Left renal cortex interstitium (tissue), 4 donors: Measurements from ENCODE around the gene SCNN1B. TPM values are rescaled to one million over a fixed set of nuclear protein-coding genes. Genes with fewer than 3 reads are reported as not detected.
"Not testable (repeated sequence)": the region's sequence is repeated elsewhere in the genome, so short reads cannot be mapped to it uniquely, and the experiment has no call there.

Experiments
- DNase-seq, 4 donors: peaks; one replicate each; pipeline ENCODE4 v3.0.0-alpha.2; 2013; ENCODE audit warnings: low read depth in 4 of 4, low spot score in 2 of 4, missing footprints in 1 of 4
- polyA plus RNA-seq, 4 donors: library from polyadenylated mRNA; unstranded; fragments of 120-200 nt; gene quantifications; one replicate each; pipeline ENCODE4 v1.2.1, GENCODE V29; 2013; ENCODE audit not compliant: insufficient read length in 4 of 4

SCNN1B gene
- polyA plus RNA-seq, 4 donors, result 12.8 to 26.0 (median 16.2) TPM

- DNase-seq, result no peak
These were observed 73.5 kb downstream of the SCNN1B start for GRCh38 chr16:23375643-23376042.

DNA sequence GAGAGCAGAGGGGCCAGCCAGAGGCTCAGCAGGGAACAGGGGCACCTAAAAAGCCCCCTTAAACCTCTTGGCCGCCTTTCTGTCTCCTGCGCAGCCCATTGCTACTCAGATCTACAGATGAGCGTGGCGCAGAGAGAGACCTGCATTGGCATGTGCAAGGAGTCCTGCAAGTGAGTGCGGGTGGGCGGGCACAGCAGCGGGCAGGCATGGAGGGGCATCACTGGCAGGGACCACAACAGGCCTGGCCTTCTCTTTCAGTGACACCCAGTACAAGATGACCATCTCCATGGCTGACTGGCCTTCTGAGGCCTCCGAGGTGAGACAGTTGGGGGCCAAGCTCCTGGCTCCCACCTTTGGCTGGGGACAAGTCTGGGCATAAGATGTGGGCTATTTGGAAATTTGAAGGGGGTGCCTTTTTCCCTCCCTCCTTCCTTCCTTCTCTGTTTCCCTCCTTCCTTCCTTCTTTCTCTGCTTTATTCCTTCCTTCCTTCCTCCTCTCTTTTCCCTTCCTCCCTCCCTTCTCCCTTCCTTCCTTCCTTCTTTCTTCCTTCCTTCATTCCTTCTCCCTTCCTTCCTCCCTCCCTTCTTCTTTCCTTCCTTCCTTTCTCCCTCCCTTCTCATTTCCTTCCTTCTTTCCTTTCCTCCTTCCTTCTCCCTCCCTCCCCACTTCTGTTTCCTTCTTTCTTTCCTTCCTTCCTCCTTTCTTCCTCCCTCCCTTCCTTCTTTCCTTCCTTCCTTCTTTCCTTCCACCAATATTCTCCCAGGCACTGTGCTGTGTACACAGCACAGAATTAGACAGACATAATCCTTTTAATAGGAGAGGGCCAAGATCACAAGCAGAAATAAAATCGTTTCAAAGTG is 75.2 kb downstream of the SCNN1B start:
- DNase-seq, result no peak

GRCh38 chr16:23378256-23378655 is 76.2 kb downstream of the SCNN1B start:
- no peak for DNase-seq

GRCh38 chr16:23378921-23379320 is 76.8 kb downstream of the SCNN1B start:
- DNase-seq, result no peak

- no peak for DNase-seq
These were observed 77.6 kb downstream of the SCNN1B start for GRCh38 chr16:23379707-23380106.

- no peak for DNase-seq
These were observed 78.4 kb downstream of the SCNN1B start for GRCh38 chr16:23380501-23380951.

GRCh38 chr16:23381702-23382101 is 79.6 kb downstream of the SCNN1B start:
- not testable (repeated sequence) for DNase-seq

DNA sequence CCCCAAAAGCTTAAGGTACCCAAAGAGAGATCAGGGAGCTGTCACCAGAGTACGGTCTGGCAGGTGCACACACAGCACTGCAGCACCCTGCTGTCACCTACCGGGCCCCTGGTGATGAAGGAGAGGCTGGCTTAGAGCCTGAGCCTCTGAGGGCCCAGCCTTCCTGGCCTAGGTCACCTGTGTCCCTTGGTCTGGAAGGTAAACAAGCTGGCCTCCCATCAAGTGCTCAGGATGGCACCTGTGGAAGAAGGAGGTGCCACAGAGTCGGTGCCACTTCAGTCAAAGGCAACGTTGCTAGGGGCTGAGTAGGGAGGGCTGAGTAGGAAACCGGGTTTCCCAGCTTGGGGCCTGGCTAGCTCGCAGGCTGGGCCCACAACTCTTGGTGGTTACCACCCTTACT is 80.2 kb downstream of the SCNN1B start:
- DNase-seq, result no peak

DNA sequence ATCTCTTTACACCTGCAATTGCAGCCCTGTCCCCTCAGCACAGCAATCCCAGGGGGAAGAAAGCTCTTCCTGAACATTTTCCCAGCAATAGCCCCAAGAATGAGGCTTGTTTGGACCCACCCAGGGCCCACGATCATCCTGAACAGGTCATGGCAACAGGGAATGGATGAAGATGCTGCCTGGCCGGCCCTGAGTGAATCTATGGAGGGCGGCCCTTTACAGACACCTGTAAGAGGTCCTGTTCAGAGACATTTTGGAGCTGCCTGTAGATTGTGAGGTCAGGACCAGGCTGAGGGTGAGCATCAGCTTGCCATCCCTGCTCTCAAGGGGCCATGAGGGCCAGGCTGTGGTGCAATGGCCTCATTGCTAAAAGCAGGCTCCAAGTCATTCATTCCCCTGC is 81.8 kb downstream of the SCNN1B start:
- no peak for DNase-seq

DNA sequence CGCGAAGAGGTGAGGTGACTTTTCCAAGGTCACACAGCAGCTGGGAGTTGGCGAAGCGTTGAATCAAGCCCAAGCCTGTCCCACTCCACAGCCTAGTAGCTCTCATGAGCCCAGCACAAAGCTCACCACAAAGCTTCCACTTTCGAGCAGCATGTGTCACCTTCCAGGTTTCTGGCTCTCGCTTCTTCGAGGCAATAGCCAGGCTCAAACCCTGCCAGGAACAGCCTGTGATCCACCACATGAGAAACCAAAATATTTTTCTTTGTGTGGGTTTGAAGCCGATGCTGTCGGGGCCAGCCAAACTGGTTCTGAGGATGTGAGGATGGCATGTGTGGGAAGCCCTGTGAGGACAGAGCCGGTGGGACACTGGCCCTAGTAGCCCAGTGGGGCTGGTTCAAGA is 82.8 kb downstream of the SCNN1B start:
- no peak for DNase-seq

GRCh38 chr16:23385441-23385840 is 83.3 kb downstream of the SCNN1B start:
- no peak for DNase-seq

DNA sequence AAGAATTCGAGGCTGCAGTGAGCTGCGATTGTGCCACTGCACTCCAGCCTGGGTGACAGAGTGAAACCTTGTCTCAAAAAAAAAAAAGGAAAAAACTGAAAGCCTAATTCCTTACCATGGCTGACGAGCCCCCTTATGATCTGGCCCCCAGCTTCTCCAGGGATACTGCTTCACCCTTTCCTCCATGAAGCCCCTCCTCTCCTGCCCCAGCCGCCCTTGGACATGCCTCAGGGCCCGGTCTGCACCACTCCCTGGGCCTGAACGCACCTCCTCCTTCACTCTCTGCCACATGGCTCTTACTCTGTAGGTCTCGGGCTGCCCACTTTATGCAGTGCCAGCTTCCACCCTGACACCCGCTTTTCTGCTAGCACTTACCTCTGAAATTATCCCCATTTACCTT is 85.6 kb downstream of the SCNN1B start:
- no peak for DNase-seq

GRCh38 chr16:23388786-23389185 is 86.7 kb downstream of the SCNN1B start:
- no peak for DNase-seq

GRCh38 chr16:23389201-23389600 is 87.1 kb downstream of the SCNN1B start:
- DNase-seq, result no peak

- DNase-seq, result not testable (repeated sequence)
These were observed 87.8 kb downstream of the SCNN1B start for GRCh38 chr16:23389936-23390335.

DNA sequence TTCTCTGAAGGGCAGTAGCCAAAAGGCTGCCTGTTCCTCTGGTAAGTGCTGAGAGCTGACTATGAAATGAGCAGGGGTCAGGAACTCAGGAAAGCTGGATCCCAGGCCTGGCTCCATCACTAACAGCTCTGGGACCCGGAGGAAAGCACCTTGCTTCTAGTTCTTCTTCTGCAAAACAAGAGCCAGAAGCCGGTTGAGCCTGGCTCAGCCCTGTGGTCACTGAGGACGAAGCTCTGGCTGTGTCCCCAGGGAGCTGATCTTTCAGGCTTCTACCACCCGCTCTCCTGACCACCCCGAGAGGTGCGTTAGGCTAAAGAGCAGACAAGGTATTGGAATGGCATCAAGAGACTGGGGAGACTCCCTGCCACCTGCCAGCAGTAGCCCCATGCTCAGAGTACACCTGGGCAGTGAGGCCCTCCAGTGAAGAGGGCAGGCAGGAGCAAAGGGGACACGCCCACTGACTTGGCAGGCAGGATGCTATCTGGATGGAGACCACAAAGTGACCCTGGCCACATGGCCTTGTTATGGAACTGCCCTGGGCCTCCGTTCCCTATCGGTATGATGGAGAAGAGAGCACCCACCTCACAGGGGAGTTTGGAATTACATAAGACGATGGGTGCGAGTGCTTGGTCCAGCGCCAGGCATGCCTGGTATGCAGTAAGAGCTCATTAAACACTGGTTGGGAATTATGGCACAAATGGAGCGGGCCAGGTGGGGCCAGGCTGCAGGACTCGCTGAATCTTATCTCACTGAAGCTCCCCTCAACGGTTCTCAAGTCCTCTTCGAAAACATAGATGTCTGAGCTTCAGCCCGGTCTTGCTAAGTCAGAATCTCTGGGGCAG is 89.5 kb downstream of the SCNN1B start:
- DNase-seq, result no peak

- no peak for DNase-seq
These were observed 90.1 kb downstream of the SCNN1B start for GRCh38 chr16:23392223-23392600.

DNA sequence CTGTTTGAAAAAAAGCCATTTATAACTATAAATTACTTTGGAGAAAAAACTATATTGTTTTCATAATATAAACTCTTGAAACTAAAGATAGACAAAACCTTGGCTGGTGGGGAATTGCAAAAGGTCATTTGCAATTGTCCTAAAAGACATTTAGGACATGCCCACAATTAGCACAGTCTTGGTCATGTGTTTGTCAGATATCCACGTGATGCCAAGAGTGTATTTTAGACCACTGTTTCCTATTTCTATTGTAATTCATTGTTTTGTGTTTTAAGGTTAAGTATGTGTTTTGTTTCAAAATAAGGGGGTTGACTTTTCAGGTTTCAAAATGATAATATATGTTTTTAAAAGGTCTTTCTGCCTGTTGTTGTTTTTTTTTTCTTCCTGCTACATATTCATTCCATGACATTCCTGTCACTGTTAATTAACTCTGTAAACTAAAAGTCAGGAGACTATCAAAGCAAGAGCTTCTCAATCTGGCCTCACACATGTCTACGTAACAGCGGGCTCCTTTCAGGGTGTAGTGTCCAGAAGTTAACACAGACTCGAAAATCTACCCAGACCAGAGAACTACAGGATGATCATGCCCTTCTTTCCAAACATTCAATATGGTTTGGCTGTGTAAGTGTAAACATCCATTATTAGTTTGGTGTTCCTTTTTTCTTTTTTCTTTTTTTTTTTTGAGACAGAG is 92.2 kb downstream of the SCNN1B start:
- no peak for DNase-seq

DNA sequence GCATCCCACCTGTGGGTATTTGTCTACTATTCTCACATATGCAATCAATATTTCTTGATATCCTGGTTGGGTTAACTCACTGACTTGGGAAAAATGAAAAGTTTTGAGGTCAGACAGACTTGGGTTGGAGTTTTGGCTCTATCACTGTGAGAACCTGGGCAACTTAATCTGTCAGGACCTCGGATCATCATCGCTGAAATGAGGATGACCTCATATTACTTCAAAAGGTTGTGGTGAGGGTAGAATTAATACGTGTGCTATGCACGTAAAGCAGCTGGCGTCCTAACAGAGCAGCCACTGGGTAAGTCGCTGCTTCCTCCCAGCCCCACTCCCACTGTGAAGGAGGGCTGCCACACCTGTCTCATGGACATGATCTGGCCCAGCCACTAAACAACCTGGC is 93.6 kb downstream of the SCNN1B start:
- DNase-seq, result no peak

GRCh38 chr16:23397464-23397863 is 95.4 kb downstream of the SCNN1B start:
- no peak for DNase-seq
